Measurements from ENCODE around the gene MED20.

The MED20 gene

DNA sequence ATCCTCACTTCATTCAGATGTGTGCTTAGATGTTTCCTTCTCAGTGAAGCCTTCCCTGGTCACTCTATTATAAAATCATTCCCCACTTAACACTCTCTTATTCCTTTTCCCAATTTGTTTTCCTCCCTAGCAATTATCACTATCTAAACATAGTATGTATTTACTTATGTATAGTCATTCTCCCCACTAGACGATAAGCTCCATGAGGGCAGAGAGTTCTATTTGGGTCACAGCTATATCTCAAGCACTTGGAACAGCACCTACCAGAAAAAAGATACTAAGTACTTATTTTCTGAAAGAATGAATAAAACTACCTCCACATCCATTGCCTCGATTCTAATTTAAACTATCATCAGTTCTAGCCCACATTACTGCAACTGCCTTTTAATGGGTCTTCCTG, 62.2 kb downstream of the MED20 start:
- TF ChIP-seq CTCF (IDR thresholded peaks at IDR 0.05; ENCODE audit: insufficient read depth, low read length, missing control alignments): no peak
- ChIA-PET CTCF (interaction anchor here (2.0 to 6.1 kb wide), 2 partner anchors 11 to 62 kb away, joined by 8 to 30 read pairs; partner anchors contain the start of genes BYSL and MED20), POLR2A (no interaction called here)
- H3K4me3 ChIP-seq (ENCODE audit: low read depth, low read length): no peak overlapping the region
- no peak for DNase-seq (ENCODE audit: low read depth, low spot score)

Data from AG04449 (cell line).